Trophoblast cell (in vitro differentiated cells and primary cell): ENCODE measurements around the gene SGCA.

Source experiments
- DNase-seq, 2 donors: peaks; one replicate each; pipeline ENCODE4 v3.0.0-alpha.2; 2016
- H2AFZ ChIP-seq: 2 replicates; pipeline ENCODE4 v1.6.1; 2013; ENCODE audit warnings: low read length, moderate library complexity, mild to moderate bottlenecking; ENCODE audit not compliant: insufficient read depth, poor library complexity
- H2AK5ac ChIP-seq: 2 replicates; pipeline ENCODE4 v1.6.1; 2013; ENCODE audit warnings: mild to moderate bottlenecking, low read length
- H2BK120ac ChIP-seq: 2 replicates; pipeline ENCODE4 v1.6.1; 2013; ENCODE audit warnings: low read length, mild to moderate bottlenecking, moderate library complexity; ENCODE audit not compliant: insufficient read depth, poor library complexity
- H2BK12ac ChIP-seq: 2 replicates; pipeline ENCODE4 v1.6.1; 2013; ENCODE audit warnings: mild to moderate bottlenecking, low read length, moderate library complexity
- H2BK5ac ChIP-seq: 2 replicates; pipeline ENCODE4 v1.6.1; 2013; ENCODE audit warnings: low read length, low read depth, moderate library complexity, mild to moderate bottlenecking; ENCODE audit not compliant: poor library complexity
- H3K14ac ChIP-seq: 2 replicates; pipeline ENCODE4 v1.6.1; 2013; ENCODE audit warnings: mild to moderate bottlenecking, low read length
- H3K18ac ChIP-seq: 2 replicates; pipeline ENCODE4 v1.6.1; 2013; ENCODE audit warnings: mild to moderate bottlenecking, low read length
- H3K23ac ChIP-seq: 2 replicates; pipeline ENCODE4 v1.6.1; 2013; ENCODE audit warnings: low read length
- H3K27ac ChIP-seq: 2 replicates; pipeline ENCODE4 v1.5.1; 2013; ENCODE audit warnings: low read depth, mild to moderate bottlenecking, inconsistent platforms, low read length, moderate library complexity
- H3K27me3 ChIP-seq: 2 replicates; pipeline ENCODE4 v1.6.1; 2013; ENCODE audit warnings: inconsistent platforms, mild to moderate bottlenecking, low read length, moderate library complexity; ENCODE audit not compliant: insufficient read depth
- H3K36me3 ChIP-seq, 2 experiments: 1 replicate in 1 of 2; 2 replicates in 1 of 2; pipeline ENCODE4 v1.6.1; 2013; ENCODE audit warnings: low read length in 2 of 2, mild to moderate bottlenecking in 2 of 2, moderate library complexity in 1 of 2; ENCODE audit not compliant: insufficient read depth in 2 of 2, control insufficient read depth in 1 of 2
- H3K4ac ChIP-seq: 2 replicates; pipeline ENCODE4 v1.6.1; 2013; ENCODE audit warnings: low read depth, mild to moderate bottlenecking, low read length, moderate library complexity
- H3K4me1 ChIP-seq, 2 experiments: 1 replicate in 1 of 2; 2 replicates in 1 of 2; pipeline ENCODE4 v1.6.1; 2013; ENCODE audit warnings: low read length in 2 of 2, mild to moderate bottlenecking in 2 of 2, moderate library complexity in 1 of 2; ENCODE audit not compliant: insufficient read depth in 2 of 2, control insufficient read depth in 1 of 2
- H3K4me2 ChIP-seq: 2 replicates; pipeline ENCODE4 v1.6.1; 2013; ENCODE audit warnings: inconsistent platforms, mild to moderate bottlenecking, low read length, moderate library complexity
- H3K4me3 ChIP-seq: 2 replicates; pipeline ENCODE4 v1.5.1; 2013; ENCODE audit warnings: mild to moderate bottlenecking, low read depth, low read length, inconsistent platforms
- H3K79me1 ChIP-seq: one replicate; pipeline ENCODE4 v1.6.1; 2013; ENCODE audit warnings: low read length
- H3K79me2 ChIP-seq: 2 replicates; pipeline ENCODE4 v1.6.1; 2013; ENCODE audit warnings: low read length, mild to moderate bottlenecking; ENCODE audit not compliant: control insufficient read depth, insufficient read depth, poor library complexity
- H3K9ac ChIP-seq: 2 replicates; pipeline ENCODE4 v1.6.1; 2013; ENCODE audit warnings: mild to moderate bottlenecking, low read length
- H3K9me3 ChIP-seq: 2 replicates; pipeline ENCODE4 v1.6.1; 2013; ENCODE audit warnings: low read depth, mild to moderate bottlenecking, control low read depth, inconsistent platforms, low read length; ENCODE audit not compliant: insufficient read depth
- H4K12ac ChIP-seq: 2 replicates; pipeline ENCODE4 v1.6.1; 2013; ENCODE audit warnings: low read depth, mild to moderate bottlenecking, low read length, moderate library complexity
- H4K8ac ChIP-seq: 2 replicates; pipeline ENCODE4 v1.6.1; 2013; ENCODE audit warnings: low read depth, mild to moderate bottlenecking, low read length, moderate library complexity
- H4K91ac ChIP-seq: one replicate; pipeline ENCODE4 v1.6.1; 2013; ENCODE audit warnings: low read depth, mild to moderate bottlenecking, low read length, moderate library complexity
- WGBS: extraction: QIAGEN DNeasy Blood & Tissue Kit; methylation state at CpG from one replicate; pipeline ENCODE4 v1.1.7; 2013; ENCODE audit warnings: missing lambda C conversion rate; ENCODE audit not compliant: insufficient read length, insufficient coverage; ENCODE audit errors: extremely low coverage; 5-methylcytosine and 5-hydroxymethylcytosine counted together

The SGCA gene

DNA sequence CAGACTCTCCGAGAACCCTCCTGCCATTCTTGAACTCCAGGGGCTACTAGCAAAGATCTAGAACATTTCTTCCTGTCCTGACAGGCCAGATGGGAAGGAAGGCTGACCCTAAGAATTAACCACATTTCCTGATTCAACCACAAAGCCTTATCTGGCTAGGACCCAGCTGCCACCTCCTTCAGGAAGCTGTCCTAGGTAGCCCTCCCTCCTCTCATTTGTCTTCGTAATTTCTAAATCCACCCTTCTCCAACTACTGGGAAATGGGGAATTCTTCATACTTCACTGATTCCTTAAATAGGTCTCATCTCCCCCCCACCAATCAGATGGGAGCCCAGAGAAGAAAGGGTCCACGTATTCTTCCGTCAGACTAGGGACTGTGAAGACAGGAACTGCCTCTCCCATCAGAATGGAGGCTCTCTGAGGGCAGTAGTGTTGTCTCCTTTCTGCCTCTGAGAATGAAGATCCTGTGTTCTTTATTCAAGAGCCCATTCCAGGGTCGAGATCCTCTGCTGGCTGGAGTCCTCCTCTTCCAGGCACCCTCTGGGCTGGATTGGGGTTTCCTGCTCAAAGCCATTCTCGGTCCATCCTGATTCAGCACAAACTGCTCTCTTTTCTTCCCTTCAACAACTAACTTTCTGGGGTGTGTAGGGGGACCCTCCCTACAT, 38.0 kb upstream of the SGCA start:
- H3K4me1 ChIP-seq, result peaks cover 36 to 37% of the 10 kb centered on the region in 2 experiments
- H2BK120ac ChIP-seq, result peak overlapping the region; percentile 57
- no peak overlapping the region for H3K9ac ChIP-seq
- H3K27me3 ChIP-seq, result no peaks in the 10 kb centered on the region
- peak overlapping the region; percentile 48 for H2BK12ac ChIP-seq
- H3K4me2 ChIP-seq, result no peak overlapping the region
- no peak for DNase-seq
- H2AK5ac ChIP-seq, result peak overlapping the region; percentile 32
- peak overlapping the region; percentile 21 for H3K27ac ChIP-seq
- H3K79me2 ChIP-seq, result peaks cover 2% of the 10 kb centered on the region
- H3K4ac ChIP-seq, result peak overlapping the region; percentile 50
- H3K23ac ChIP-seq, result no peak overlapping the region
- no peaks in the 10 kb centered on the region for H3K36me3 ChIP-seq
- peak overlapping the region; percentile 73 for H4K91ac ChIP-seq
- WGBS, result no CpG with 5 or more reads among the region's 6 CpGs
- no peak overlapping the region for H2AFZ ChIP-seq
- peak overlapping the region; percentile 72 for H3K18ac ChIP-seq
- peak overlapping the region; percentile 49 for H3K14ac ChIP-seq
- H2BK5ac ChIP-seq, result no peak overlapping the region
- peaks cover 20% of the 10 kb centered on the region for H3K79me1 ChIP-seq
- H4K8ac ChIP-seq, result peak overlapping the region; percentile 42
- H3K9me3 ChIP-seq, result peaks cover 3% of the 10 kb centered on the region
- H4K12ac ChIP-seq, result no peak overlapping the region
- H3K4me3 ChIP-seq, result no peak overlapping the region

DNA sequence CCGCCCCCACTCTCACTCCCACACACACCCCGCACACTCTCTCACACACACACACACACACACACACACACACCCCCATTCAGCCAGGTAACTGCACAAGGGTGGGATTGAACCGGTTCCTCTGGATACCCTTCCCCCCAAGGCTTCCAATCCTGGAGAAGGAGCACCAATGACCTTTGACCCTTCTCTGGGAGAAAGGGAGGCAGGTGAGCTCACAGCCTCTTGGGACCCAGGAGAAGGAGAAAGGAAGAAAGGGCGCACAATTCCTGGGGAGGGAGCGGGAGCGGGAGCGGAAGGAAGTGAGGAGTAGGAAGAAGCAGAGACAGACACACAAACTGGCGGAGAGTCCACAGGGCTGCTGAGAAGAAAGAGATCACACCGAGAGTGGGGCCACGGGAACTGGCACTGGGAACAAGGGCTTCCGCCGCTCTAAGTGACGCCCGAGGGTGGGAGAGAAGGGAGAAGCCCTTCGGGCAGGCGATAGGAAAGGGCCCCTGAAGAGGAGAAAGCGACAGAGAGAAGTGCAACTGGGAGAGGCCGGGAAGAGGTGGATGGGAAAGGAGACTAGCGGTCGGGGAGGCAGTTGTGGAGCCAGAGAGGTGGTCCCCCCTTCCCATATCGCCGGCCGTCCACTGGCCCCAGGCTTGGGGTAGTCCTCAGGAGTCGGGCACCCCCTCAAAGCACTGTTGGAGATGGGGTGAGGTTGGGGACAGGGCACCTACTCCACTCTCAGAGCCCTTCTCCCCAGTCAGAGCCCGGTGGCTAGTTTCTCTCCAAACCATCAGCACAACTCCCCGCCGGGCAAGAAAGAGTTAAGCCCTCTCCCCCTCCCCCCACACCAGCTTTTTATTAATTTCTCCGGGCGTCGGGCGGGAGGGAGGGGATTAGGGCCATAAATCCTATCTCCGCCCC, 37.1 kb upstream of the SGCA start:
- DNase-seq, result no peak
- Histone ChIP-seq H3K9ac (peak overlapping the region; percentile 17), H3K27me3 (no peaks in the 10 kb centered on the region), H3K23ac (no peak overlapping the region), H2BK120ac (peak overlapping the region; percentile 83), H3K27ac (peak overlapping the region; percentile 60), H3K4me3 (peak overlapping the region; percentile 73), H2BK5ac (peak overlapping the region; percentile 15), H3K79me2 (peaks cover 2% of the 10 kb centered on the region), H3K18ac (peak overlapping the region; percentile 80), H3K4me1 (peaks cover 36 to 37% of the 10 kb centered on the region in 2 experiments), H4K91ac (peak overlapping the region; percentile 87), H3K36me3 (no peaks in the 10 kb centered on the region), H2BK12ac (peak overlapping the region; percentile 76), H3K9me3 (peaks cover 3% of the 10 kb centered on the region), H4K12ac (peak overlapping the region; percentile 2), H3K4me2 (peak overlapping the region; percentile 64), H3K14ac (peak overlapping the region; percentile 43), H2AFZ (peak overlapping the region; percentile 2), H3K79me1 (peaks cover 15% of the 10 kb centered on the region), H2AK5ac (peak overlapping the region; percentile 17), H3K4ac (peak overlapping the region; percentile 3), H4K8ac (peak overlapping the region; percentile 52)
- WGBS, result no CpG with 5 or more reads among the region's 32 CpGs

DNA sequence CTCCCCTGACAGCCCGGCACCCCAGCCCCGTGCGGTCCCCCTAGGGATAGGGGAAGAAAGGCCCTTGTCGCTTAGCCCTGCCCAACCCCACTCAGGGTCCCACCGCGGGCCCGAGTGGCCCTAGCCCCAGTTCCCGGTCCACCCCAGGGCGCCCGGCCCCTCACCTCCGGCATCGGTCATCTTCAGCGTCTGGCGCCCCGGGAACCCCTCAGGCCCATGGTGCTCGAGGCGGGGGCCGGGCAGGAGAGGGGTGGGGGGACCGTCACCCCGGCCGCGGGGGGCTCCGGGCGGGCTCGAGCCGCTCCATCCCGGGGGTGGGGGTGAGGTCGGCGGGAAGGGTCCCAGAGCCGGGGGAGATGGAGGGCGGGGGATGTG, 36.5 kb upstream of the SGCA start:
- H3K4me1 ChIP-seq, result peaks cover 31 to 37% of the 10 kb centered on the region in 2 experiments
- H3K27ac ChIP-seq, result no peak overlapping the region
- H2BK12ac ChIP-seq, result no peak overlapping the region
- H4K91ac ChIP-seq, result peak overlapping the region; percentile 87
- H3K4me2 ChIP-seq, result peak overlapping the region; percentile 64
- H3K4ac ChIP-seq, result no peak overlapping the region
- no peak overlapping the region for H3K9ac ChIP-seq
- H3K36me3 ChIP-seq, result peaks cover 1 to 3% of the 10 kb centered on the region in 2 experiments
- no peak overlapping the region for H4K12ac ChIP-seq
- peaks cover 2% of the 10 kb centered on the region for H3K79me2 ChIP-seq
- DNase-seq, result no peak
- peak overlapping the region; percentile 56 for H2AFZ ChIP-seq
- peak overlapping the region; percentile 59 for H4K8ac ChIP-seq
- no peak overlapping the region for H2AK5ac ChIP-seq
- H3K27me3 ChIP-seq, result no peaks in the 10 kb centered on the region
- peak overlapping the region; percentile 69 for H3K14ac ChIP-seq
- peaks cover 14% of the 10 kb centered on the region for H3K79me1 ChIP-seq
- no CpG with 5 or more reads among the region's 31 CpGs for WGBS
- H3K18ac ChIP-seq, result peak overlapping the region; percentile 76
- H3K23ac ChIP-seq, result no peak overlapping the region
- H2BK5ac ChIP-seq, result no peak overlapping the region
- H3K4me3 ChIP-seq, result peak overlapping the region; percentile 73
- H2BK120ac ChIP-seq, result peak overlapping the region; percentile 65
- H3K9me3 ChIP-seq, result peaks cover 3% of the 10 kb centered on the region

DNA sequence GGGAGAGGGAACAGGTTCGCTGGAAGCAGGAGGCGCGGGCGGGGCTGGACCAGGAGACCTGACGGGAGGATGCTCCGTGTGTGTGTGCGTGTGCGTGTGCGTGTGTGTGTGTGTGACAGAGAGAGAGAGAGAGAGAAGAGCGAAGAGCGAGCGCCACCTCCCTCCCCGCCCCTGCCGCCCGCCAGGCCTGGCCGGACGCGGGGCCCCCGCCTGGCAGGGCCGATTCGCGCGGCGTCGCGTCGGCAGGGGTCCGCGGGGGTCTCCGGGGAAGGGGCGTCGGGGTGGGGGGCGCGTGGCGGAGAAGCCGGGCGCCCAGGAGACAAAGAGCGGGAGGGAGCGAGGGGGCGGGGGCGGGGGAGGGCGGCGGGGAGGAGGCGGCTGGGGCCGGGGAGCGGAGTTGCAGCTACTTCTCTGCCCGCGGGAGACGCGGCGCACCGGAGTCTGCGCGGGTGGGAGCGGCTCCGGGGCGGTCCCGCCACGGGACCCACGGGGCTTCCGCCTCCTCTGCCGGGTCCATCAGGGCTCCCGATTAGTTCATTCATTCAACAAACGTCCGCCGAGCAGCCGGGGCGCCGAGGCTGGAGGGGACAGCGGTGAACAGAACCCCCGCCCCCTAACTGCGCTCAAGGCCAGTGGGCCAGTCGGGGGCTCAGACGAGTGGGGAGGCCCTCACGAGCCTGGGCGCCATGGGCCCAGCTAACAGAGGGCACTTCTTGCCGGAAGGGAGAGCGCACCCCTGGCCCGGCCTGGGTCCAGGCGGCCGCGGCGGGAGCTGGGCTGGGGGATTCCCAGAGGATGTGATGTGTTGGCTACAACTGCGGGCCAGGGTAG, 35.9 kb upstream of the SGCA start, which contains the start of gene SAMD14:
Gene SAMD14 (minus strand): TSS at position 433 of the 831 bp plus-strand sequence. CDS start 5,201 bp downstream, outside the sequence.
- peak within 1 kb of the TSS; percentile 92 for H3K4me2 ChIP-seq
- peak within 1 kb of the TSS; percentile 77 for H2AK5ac ChIP-seq
- H3K4me3 ChIP-seq, result peak within 1 kb of the TSS; percentile 73
- no peaks in the 10 kb centered on the region for H3K27me3 ChIP-seq
- peaks cover 31 to 39% of the 10 kb centered on the region in 2 experiments for H3K4me1 ChIP-seq
- H2BK5ac ChIP-seq, result peak within 1 kb of the TSS; percentile 15
- H2AFZ ChIP-seq, result peak within 1 kb of the TSS; percentile 78
- H2BK12ac ChIP-seq, result peak within 1 kb of the TSS; percentile 79
- peaks cover 3% of the 10 kb centered on the region for H3K9me3 ChIP-seq
- peak within 1 kb of the TSS; percentile 88 for H4K8ac ChIP-seq
- peak within 1 kb of the TSS; percentile 60 for H3K27ac ChIP-seq
- peak within 1 kb of the TSS; percentile 83 for H2BK120ac ChIP-seq
- no CpG with 5 or more reads among the region's 84 CpGs for WGBS
- no peak within 1 kb of the TSS for H3K23ac ChIP-seq
- peak within 1 kb of the TSS; percentile 86 for H3K18ac ChIP-seq
- H3K79me2 ChIP-seq, result peaks cover 2% of the 10 kb centered on the region
- peak within 1 kb of the TSS; percentile 87 for H4K91ac ChIP-seq
- peaks cover 14% of the 10 kb centered on the region for H3K79me1 ChIP-seq
- H3K14ac ChIP-seq, result peak within 1 kb of the TSS; percentile 86
- H4K12ac ChIP-seq, result peak within 1 kb of the TSS; percentile 70
- H3K36me3 ChIP-seq, result peaks cover 7 to 9% of the 10 kb centered on the region in 2 experiments
- H3K9ac ChIP-seq, result no peak within 1 kb of the TSS
- DNase-seq, result no peak
- peak within 1 kb of the TSS; percentile 41 for H3K4ac ChIP-seq
